GM18502 (cell line): Measurements from ENCODE around the gene KCTD16.
A peak's percentile ranks its signal among the peaks of the same experiment; 100 is the strongest.

Experiments
- ATAC-seq: cut with Tn5 transposase; IDR thresholded peaks from one replicate; pipeline ENCODE4 v1.9.1; 2021; ENCODE audit warnings: mild to moderate bottlenecking; ENCODE audit not compliant: unreplicated experiment, poor library complexity

The KCTD16 gene

GRCh38 chr5:144156767-144157171, 13.9 kb upstream of the KCTD16 start:
- ATAC-seq, result no peak

- no peak for ATAC-seq
Measured at GRCh38 chr5:144162686-144163085, 8.0 kb upstream of the KCTD16 start.

- ATAC-seq, result no peak
Measured at GRCh38 chr5:144166696-144167095, 4.0 kb upstream of the KCTD16 start.

GRCh38 chr5:144167998-144168397, 2.7 kb upstream of the KCTD16 start:
- ATAC-seq, result no peak

GRCh38 chr5:144169904-144170275, 783 bp upstream of the KCTD16 start:
- ATAC-seq, result peak; percentile 0

- ATAC-seq, result no peak
Measured at GRCh38 chr5:144173766-144174165, 3.1 kb downstream of the KCTD16 start.

GRCh38 chr5:144177548-144177947, 6.9 kb downstream of the KCTD16 start:
- ATAC-seq, result no peak

- ATAC-seq, result no peak
Measured at GRCh38 chr5:144179226-144179625, 8.6 kb downstream of the KCTD16 start.

- ATAC-seq, result no peak
Measured at GRCh38 chr5:144183254-144183889, 12.7 kb downstream of the KCTD16 start.

GRCh38 chr5:144187699-144188294, 17.1 kb downstream of the KCTD16 start:
- ATAC-seq, result peak; percentile 81

GRCh38 chr5:144189800-144190429, 19.2 kb downstream of the KCTD16 start:
- ATAC-seq, result peak; percentile 56

- no peak for ATAC-seq
Measured at GRCh38 chr5:144191531-144191930, 20.9 kb downstream of the KCTD16 start.

GRCh38 chr5:144191998-144192397, 21.3 kb downstream of the KCTD16 start:
- peak; percentile 87 for ATAC-seq

GRCh38 chr5:144192661-144193060, 22.0 kb downstream of the KCTD16 start:
- ATAC-seq, result no peak

GRCh38 chr5:144194144-144194543, 23.5 kb downstream of the KCTD16 start:
- ATAC-seq, result no peak

GRCh38 chr5:144195448-144195847, 24.8 kb downstream of the KCTD16 start:
- no peak for ATAC-seq

- no peak for ATAC-seq
Measured at GRCh38 chr5:144196612-144197011, 25.9 kb downstream of the KCTD16 start.

GRCh38 chr5:144198386-144198785, 27.7 kb downstream of the KCTD16 start:
- ATAC-seq, result no peak

GRCh38 chr5:144201588-144201987, 30.9 kb downstream of the KCTD16 start:
- no peak for ATAC-seq

GRCh38 chr5:144202072-144202471, 31.4 kb downstream of the KCTD16 start:
- no peak for ATAC-seq

GRCh38 chr5:144202726-144203125, 32.1 kb downstream of the KCTD16 start:
- ATAC-seq, result no peak
